ENCODE results near the gene MITD1.
"Not testable (repeated sequence)": the region's sequence is repeated elsewhere in the genome, so short reads cannot be mapped to it uniquely, and the experiment has no call there.

MITD1 gene

DNA sequence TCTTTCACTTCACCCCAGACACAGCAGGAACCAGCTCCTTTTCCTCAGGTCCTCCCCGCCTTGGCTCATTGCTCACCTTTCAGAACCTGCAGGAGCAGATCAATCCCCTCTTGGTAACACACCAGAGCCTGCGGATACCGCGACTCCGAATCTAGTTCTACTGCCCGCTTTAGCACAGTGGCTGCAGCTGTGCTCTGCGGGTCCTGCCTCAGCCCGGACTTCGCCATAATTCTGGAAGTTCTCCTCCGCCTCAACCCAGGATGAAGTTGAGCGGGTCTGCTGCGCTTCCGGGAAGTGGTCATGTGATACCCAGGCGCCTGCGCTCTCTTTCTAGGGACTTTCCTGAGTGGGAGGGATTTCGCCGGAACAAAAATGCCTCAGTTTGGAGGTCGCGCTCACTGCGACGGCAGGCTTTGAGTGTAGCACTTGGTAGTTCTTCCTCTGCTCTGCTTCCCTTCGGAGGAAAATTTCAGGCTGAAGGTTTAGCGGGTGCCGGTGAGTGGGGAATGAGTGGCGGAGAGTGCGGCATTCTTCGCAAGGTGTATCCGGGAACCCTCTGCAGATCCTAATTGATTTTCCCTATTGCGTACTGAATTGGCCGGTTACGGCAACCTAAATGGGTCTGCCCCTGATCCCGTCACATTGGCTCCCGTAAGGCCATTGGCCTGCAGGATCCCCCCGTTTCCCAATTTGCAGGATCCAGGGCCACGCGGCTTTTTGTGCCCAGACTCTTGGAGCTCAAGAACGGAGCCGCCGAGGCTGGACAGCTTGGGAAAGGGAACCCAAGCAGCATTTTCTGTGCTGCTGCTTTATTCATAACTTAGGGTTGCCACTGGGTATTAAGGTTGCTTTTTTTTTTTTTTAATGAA lies at the start of gene MITD1, which contains the start of gene MRPL30:
Gene MITD1, minus strand, starts transcription at position 304 of the 869 bp plus-strand sequence. Its CDS starts 77 bp downstream, at position 227.
Gene MRPL30, plus strand, starts transcription at position 430 of the 869 bp plus-strand sequence. CDS start 5,020 bp downstream, outside the sequence.
- DNase-seq: peak; percentile 94

DNA sequence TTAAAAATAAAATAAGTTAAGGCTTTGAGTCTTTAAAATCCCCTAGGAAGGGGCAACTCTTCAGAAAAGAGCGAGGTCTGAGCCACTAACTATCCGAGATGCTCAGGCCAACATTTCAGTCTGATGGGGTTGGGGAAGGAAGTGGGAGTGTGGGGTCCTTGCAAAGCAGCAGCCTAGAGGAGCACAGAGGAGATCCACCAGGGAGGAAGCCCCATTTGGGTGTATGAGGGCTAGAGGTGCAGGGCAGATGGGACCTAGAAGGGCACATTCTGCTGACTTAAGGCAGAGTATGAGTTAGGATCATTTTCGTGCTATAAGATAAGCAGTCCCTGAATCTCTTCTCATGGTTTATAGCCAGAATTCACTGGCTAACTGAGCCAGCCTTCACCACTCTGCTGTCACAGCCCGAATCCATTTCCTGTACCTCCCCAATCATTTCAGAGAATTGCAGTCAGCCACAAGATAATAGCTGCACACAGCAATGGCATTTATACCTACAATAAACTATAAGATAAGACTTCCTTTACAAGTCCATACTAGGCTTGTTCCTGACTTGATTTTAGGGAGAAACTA lies 37.2 kb upstream of the MITD1 start:
- no peak for DNase-seq

GRCh38 chr2:99216096-99216495 lies 35.2 kb upstream of the MITD1 start:
- no peak for DNase-seq

DNA sequence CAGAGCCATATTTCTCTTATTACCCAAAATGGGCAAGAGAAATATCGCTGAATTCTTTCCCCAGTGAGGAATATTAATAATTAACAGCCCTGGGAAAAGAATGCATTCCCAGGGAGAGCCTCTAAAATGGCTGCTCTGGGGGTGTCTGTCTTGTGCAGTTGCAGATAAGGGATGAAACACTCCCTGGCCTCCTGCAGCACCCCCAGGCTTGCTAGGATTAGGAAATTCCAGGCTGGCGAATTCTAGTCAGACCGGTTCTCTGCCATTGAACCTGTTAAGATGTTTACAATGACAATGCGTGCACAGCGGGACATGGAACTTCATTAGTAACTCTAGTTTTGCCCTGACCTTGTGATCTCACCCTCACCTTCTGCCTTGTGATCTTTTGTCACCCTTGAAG lies 24.6 kb upstream of the MITD1 start:
- no peak for DNase-seq

GRCh38 chr2:99201959-99202678 lies 21.3 kb upstream of the MITD1 start:
- DNase-seq: no peak

- DNase-seq: no peak
These were observed 19.4 kb upstream of the MITD1 start for GRCh38 chr2:99200076-99200800.

GRCh38 chr2:99198103-99198841 lies 17.4 kb upstream of the MITD1 start:
- DNase-seq: no peak

GRCh38 chr2:99192364-99192763 lies 11.5 kb upstream of the MITD1 start:
- DNase-seq: not testable (repeated sequence)

GRCh38 chr2:99190548-99190947 lies 9.7 kb upstream of the MITD1 start:
- DNase-seq: no peak

- no peak for DNase-seq
These were observed 7.5 kb upstream of the MITD1 start for GRCh38 chr2:99188357-99188756.

DNA sequence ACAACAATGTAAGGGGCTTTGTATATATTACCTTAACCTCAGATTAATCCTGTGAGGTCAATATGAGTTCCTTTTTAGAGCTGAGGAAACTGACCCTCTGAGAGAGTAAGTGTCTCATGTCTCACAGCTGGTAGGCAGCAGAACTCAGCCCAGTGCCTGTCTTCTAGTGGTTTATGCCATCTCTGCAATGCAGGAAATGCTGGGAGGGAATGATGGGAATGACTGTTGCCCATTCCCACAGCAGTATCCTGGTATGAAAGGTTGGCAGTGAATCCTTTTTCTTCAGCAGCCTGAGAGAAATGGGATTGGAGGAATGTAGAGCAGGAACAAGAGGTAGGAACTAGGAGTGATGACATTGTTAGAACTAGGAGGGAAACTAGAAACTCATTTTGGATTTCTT lies 6.2 kb upstream of the MITD1 start:
- DNase-seq: no peak

GRCh38 chr2:99184811-99185210 lies 4.0 kb upstream of the MITD1 start:
- no peak for DNase-seq

- no peak for DNase-seq
These were observed 2.2 kb upstream of the MITD1 start for GRCh38 chr2:99183025-99183424.

GRCh38 chr2:99181624-99182000 lies 754 bp upstream of the MITD1 start:
- no peak for DNase-seq

GRCh38 chr2:99171377-99172140 lies 9.3 kb downstream of the MITD1 start:
- no peak for DNase-seq

DNA sequence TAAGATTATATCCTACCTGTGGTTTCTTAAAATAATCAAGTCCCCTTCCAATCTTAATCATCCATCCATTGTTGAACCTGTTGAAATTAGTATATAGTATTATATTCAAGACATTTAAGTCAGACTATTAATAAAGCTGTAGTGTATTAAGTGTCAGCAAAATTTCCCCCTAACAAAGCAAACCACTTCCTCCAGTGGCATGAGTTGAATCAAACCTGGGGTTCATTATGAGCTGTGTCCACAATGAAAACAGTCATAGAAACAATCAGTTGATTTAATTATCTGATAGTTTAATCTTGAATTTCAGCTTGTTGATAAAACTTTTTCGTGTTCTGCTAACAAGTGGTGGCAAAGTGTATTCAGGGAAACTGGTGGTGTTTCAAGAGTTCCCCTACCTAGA lies 11.3 kb downstream of the MITD1 start:
- no peak for DNase-seq

DNA sequence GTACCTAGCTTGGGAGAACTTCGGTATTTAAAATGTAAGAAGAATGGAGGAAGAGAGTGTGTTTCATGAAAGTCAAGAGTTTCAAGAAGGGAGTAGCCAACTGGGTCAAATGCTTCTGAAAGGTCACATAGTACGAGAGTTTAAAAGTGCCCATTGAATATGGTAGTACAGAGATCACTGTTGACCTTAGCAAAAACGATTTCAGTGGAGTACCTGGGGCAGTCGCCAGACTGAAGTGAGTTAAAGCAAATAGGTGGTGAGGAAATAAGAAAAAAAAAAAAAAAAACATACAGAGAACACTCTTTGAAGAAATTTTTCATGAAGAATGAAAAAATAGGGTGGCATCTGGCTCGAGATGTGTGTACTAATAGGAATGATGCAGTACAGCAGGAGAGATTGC lies 14.6 kb downstream of the MITD1 start:
- no peak for DNase-seq

DNA sequence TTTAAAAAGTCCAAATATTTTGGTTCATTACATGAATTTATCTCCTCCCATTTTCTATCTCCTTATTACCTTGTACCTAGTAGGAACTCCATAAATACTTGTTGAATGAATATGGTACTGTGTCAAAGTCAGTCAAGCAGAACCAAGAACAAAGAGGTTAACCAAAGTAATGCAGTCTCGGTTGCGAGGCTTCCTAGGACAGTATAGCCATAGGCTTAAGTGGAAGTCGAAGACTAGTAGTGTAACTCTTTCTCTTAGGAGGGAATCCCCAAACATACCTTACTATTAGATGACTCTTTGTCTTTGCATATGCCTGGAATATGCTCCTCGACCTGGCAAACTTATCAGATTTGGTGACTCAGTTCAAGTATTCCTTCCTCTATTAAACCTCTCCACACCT lies 21.3 kb downstream of the MITD1 start:
- no peak for DNase-seq

GRCh38 chr2:99158599-99158998 lies 22.3 kb downstream of the MITD1 start:
- no peak for DNase-seq

GRCh38 chr2:99156891-99157290 lies 24.0 kb downstream of the MITD1 start:
- no peak for DNase-seq

Measured in HCEC 1CT (cell line).